Left ventricle myocardium superior (tissue), 1 donor: ENCODE data around the gene USP48. TPM values are rescaled to one million over a fixed set of nuclear protein-coding genes. Genes with fewer than 3 reads are reported as not detected.
"Not testable (repeated sequence)": the region's sequence is repeated elsewhere in the genome, so short reads cannot be mapped to it uniquely, and the experiment has no call there.

Experiments used
- ATAC-seq: fragments of 200-7000 bp; cut with Tn5 transposase; one replicate; pipeline ENCODE4 v1.9.1; 2020; ENCODE audit warnings: mild to moderate bottlenecking, moderate library complexity
- DNase-seq: peaks from one replicate; pipeline ENCODE4 v3.0.0-alpha.2; 2020
- intact Hi-C: fragments of 100-400 bp; cut with micrococcal nuclease; formaldehyde crosslinking; loops from one replicate; pipeline ENCODE4 v1.11.0; 2022
- total RNA-seq: library from RNA; stranded (reverse); fragmentation: NEBNext Ultra II Directional; extraction: Animal tissue kit (Norgen Biotek cat#: 25700); gene quantifications from one replicate; pipeline ENCODE4 v1.2.1, GENCODE V29; 2021
- donor health status: DM: no; HTN: yes; CAD: no; lungs with severe emphysema.

USP48 gene
- total RNA-seq, 1 donor from 2014 or later, result 40.3 TPM

- ATAC-seq (no peak), DNase-seq (no peak)
- intact Hi-C loops, result no loop called here
Measured at GRCh38 chr1:21779613-21780521, 3.1 kb downstream of the USP48 start.

GRCh38 chr1:21778405-21778727 is 4.6 kb downstream of the USP48 start:
- intact Hi-C loops, result no loop called here
- DNase-seq (no peak), ATAC-seq (no peak)

- ATAC-seq, DNase-seq, intact Hi-C loops: not testable (repeated sequence)
Measured at GRCh38 chr1:21776925-21777324, 6.0 kb downstream of the USP48 start.

GRCh38 chr1:21775985-21776562 is 6.9 kb downstream of the USP48 start:
- DNase-seq (no peak), ATAC-seq (no peak)
- intact Hi-C loops, result no loop called here

- DNase-seq (no peak), ATAC-seq (no peak)
- intact Hi-C loops, result no loop called here
Measured at GRCh38 chr1:21775550-21775914, 7.4 kb downstream of the USP48 start.

GRCh38 chr1:21774835-21775549 is 8.0 kb downstream of the USP48 start:
- intact Hi-C loops, result no loop called here
- DNase-seq (no peak), ATAC-seq (no peak)

GRCh38 chr1:21773585-21773984 is 9.4 kb downstream of the USP48 start:
- ATAC-seq, result no peak
- intact Hi-C loops, result no loop called here
- DNase-seq, result no peak

- intact Hi-C loops, ATAC-seq, DNase-seq: not testable (repeated sequence)
Measured at GRCh38 chr1:21771672-21772071, 11.3 kb downstream of the USP48 start.

GRCh38 chr1:21770602-21771001 is 12.3 kb downstream of the USP48 start:
- intact Hi-C loops, DNase-seq, ATAC-seq: not testable (repeated sequence)

GRCh38 chr1:21770201-21770600 is 12.7 kb downstream of the USP48 start:
- no peak for ATAC-seq
- intact Hi-C loops, result no loop called here
- no peak for DNase-seq

GRCh38 chr1:21767106-21767505 is 15.8 kb downstream of the USP48 start:
- intact Hi-C loops, ATAC-seq, DNase-seq: not testable (repeated sequence)

GRCh38 chr1:21766210-21766609 is 16.7 kb downstream of the USP48 start:
- no peak for DNase-seq
- intact Hi-C loops, result no loop called here
- no peak for ATAC-seq

GRCh38 chr1:21764615-21765423 is 18.1 kb downstream of the USP48 start:
- intact Hi-C loops, result no loop called here
- peak; percentile 56 for DNase-seq

GRCh38 chr1:21763694-21764419 is 19.1 kb downstream of the USP48 start:
- peak; percentile 69 for ATAC-seq
- intact Hi-C loops, result no loop called here
- DNase-seq, result no peak

More at GRCh38 chr1:21764615-21765423, 18.1 kb downstream of the USP48 start:
- ATAC-seq, result peak; percentile 80

GRCh38 chr1:21763236-21763635 is 19.7 kb downstream of the USP48 start:
- DNase-seq (no peak), ATAC-seq (no peak)
- intact Hi-C loops, result no loop called here

- intact Hi-C loops, result no loop called here
- no peak for DNase-seq
- no peak for ATAC-seq
Measured at GRCh38 chr1:21762022-21762404, 20.9 kb downstream of the USP48 start.

GRCh38 chr1:21761052-21761451 is 21.9 kb downstream of the USP48 start:
- intact Hi-C loops, result no loop called here
- DNase-seq, result no peak
- no peak for ATAC-seq

GRCh38 chr1:21759818-21760217 is 23.1 kb downstream of the USP48 start:
- intact Hi-C loops, result no loop called here
- no peak for DNase-seq
- no peak for ATAC-seq

- no peak for ATAC-seq
- intact Hi-C loops, result no loop called here
- no peak for DNase-seq
Measured at GRCh38 chr1:21759182-21759581, 23.8 kb downstream of the USP48 start.
